ENCODE measurements around the gene CACNA1D.

CACNA1D gene

GRCh38 chr3:53617893-53618523, 123.6 kb downstream of the CACNA1D start:
- no peak for TF ChIP-seq GATA2 (IDR thresholded peaks at IDR 0.05; ENCODE audit: low read depth, low read length)
- TF ChIP-seq GATA3 (IDR thresholded peaks at IDR 0.05; ENCODE audit: low read depth, low read length): no peak

GRCh38 chr3:53618524-53618906, 124.1 kb downstream of the CACNA1D start:
- TF ChIP-seq GATA2 (IDR thresholded peaks at IDR 0.05; ENCODE audit: low read depth, low read length): no peak
- TF ChIP-seq GATA3 (IDR thresholded peaks at IDR 0.05; ENCODE audit: low read depth, low read length): no peak

GRCh38 chr3:53618936-53619335, 124.5 kb downstream of the CACNA1D start:
- no peak for TF ChIP-seq GATA3 (IDR thresholded peaks at IDR 0.05; ENCODE audit: low read depth, low read length)

- TF ChIP-seq GATA3 (IDR thresholded peaks at IDR 0.05; ENCODE audit: low read depth, low read length) (no peak), GATA2 (IDR thresholded peaks at IDR 0.05; ENCODE audit: low read depth, low read length) (no peak)
Measured at GRCh38 chr3:53624061-53624857, 129.8 kb downstream of the CACNA1D start.

GRCh38 chr3:53626876-53627275, 132.5 kb downstream of the CACNA1D start:
- TF ChIP-seq GATA3 (IDR thresholded peaks at IDR 0.05; ENCODE audit: low read depth, low read length): no peak
- no peak for TF ChIP-seq GATA2 (IDR thresholded peaks at IDR 0.05; ENCODE audit: low read depth, low read length)

- TF ChIP-seq GATA3 (IDR thresholded peaks at IDR 0.05; ENCODE audit: low read depth, low read length) (no peak), GATA2 (IDR thresholded peaks at IDR 0.05; ENCODE audit: low read depth, low read length) (no peak)
Measured at GRCh38 chr3:53628536-53629401, 134.4 kb downstream of the CACNA1D start.

- TF ChIP-seq GATA3 (IDR thresholded peaks at IDR 0.05; ENCODE audit: low read depth, low read length): no peak
- no peak for TF ChIP-seq GATA2 (IDR thresholded peaks at IDR 0.05; ENCODE audit: low read depth, low read length)
Measured at GRCh38 chr3:53629402-53629723, 135.0 kb downstream of the CACNA1D start.

GRCh38 chr3:53630547-53630946, 136.1 kb downstream of the CACNA1D start:
- TF ChIP-seq GATA2 (IDR thresholded peaks at IDR 0.05; ENCODE audit: low read depth, low read length): no peak

GRCh38 chr3:53633197-53633787, 138.9 kb downstream of the CACNA1D start:
- TF ChIP-seq GATA2 (IDR thresholded peaks at IDR 0.05; ENCODE audit: low read depth, low read length) (no peak), GATA3 (IDR thresholded peaks at IDR 0.05; ENCODE audit: low read depth, low read length) (no peak)

- TF ChIP-seq GATA3 (IDR thresholded peaks at IDR 0.05; ENCODE audit: low read depth, low read length) (no peak), GATA2 (IDR thresholded peaks at IDR 0.05; ENCODE audit: low read depth, low read length) (no peak)
Measured at GRCh38 chr3:53635041-53635440, 140.6 kb downstream of the CACNA1D start.

GRCh38 chr3:53641397-53641796, 147.0 kb downstream of the CACNA1D start:
- TF ChIP-seq GATA3 (IDR thresholded peaks at IDR 0.05; ENCODE audit: low read depth, low read length) (no peak), GATA2 (IDR thresholded peaks at IDR 0.05; ENCODE audit: low read depth, low read length) (no peak)

GRCh38 chr3:53642211-53642610, 147.8 kb downstream of the CACNA1D start:
- TF ChIP-seq GATA3 (IDR thresholded peaks at IDR 0.05; ENCODE audit: low read depth, low read length): no peak
- no peak for TF ChIP-seq GATA2 (IDR thresholded peaks at IDR 0.05; ENCODE audit: low read depth, low read length)

GRCh38 chr3:53643757-53644156, 149.3 kb downstream of the CACNA1D start:
- TF ChIP-seq GATA3 (IDR thresholded peaks at IDR 0.05; ENCODE audit: low read depth, low read length): no peak
- no peak for TF ChIP-seq GATA2 (IDR thresholded peaks at IDR 0.05; ENCODE audit: low read depth, low read length)

GRCh38 chr3:53645754-53646153, 151.3 kb downstream of the CACNA1D start:
- TF ChIP-seq GATA2 (IDR thresholded peaks at IDR 0.05; ENCODE audit: low read depth, low read length): no peak
- TF ChIP-seq GATA3 (IDR thresholded peaks at IDR 0.05; ENCODE audit: low read depth, low read length): no peak

Measured in SH-SY5Y (cell line).